ENCODE data around the gene ITGA11.

Gene ITGA11, protein sequence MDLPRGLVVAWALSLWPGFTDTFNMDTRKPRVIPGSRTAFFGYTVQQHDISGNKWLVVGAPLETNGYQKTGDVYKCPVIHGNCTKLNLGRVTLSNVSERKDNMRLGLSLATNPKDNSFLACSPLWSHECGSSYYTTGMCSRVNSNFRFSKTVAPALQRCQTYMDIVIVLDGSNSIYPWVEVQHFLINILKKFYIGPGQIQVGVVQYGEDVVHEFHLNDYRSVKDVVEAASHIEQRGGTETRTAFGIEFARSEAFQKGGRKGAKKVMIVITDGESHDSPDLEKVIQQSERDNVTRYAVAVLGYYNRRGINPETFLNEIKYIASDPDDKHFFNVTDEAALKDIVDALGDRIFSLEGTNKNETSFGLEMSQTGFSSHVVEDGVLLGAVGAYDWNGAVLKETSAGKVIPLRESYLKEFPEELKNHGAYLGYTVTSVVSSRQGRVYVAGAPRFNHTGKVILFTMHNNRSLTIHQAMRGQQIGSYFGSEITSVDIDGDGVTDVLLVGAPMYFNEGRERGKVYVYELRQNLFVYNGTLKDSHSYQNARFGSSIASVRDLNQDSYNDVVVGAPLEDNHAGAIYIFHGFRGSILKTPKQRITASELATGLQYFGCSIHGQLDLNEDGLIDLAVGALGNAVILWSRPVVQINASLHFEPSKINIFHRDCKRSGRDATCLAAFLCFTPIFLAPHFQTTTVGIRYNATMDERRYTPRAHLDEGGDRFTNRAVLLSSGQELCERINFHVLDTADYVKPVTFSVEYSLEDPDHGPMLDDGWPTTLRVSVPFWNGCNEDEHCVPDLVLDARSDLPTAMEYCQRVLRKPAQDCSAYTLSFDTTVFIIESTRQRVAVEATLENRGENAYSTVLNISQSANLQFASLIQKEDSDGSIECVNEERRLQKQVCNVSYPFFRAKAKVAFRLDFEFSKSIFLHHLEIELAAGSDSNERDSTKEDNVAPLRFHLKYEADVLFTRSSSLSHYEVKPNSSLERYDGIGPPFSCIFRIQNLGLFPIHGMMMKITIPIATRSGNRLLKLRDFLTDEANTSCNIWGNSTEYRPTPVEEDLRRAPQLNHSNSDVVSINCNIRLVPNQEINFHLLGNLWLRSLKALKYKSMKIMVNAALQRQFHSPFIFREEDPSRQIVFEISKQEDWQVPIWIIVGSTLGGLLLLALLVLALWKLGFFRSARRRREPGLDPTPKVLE

DNA sequence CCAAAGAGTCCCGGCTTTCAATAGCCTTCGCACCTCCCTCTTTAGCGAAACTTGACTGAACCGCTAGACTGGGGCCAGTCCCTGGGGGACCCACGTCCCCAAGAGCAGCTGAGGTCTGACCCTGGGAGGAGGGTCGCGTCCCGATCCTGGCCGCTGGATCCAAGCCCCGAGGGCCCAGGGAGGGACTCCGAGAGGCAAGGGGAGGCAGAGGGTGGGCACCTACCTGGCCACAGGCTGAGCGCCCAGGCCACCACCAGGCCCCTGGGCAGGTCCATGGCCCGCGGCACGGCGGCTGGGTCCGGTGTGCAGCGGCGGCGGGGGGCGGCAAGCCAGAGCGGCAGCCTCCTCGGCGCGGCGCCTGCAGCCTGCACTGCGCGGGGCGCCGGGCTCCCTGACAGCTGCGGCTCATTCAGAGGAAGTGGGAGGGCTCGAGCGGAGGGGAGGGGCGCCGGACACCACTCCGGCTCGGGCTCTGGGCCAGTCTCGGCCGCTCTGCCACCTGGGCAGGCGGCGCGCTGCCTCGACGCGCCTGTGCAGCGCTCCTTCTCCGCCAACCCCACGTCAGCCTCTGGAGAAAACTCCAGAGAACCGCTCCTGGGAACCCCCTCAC is at the start of gene ITGA11:
Gene ITGA11 (minus strand): TSS at position 372 of the 610 bp plus-strand sequence. CDS start 97 bp downstream, at position 275.
- DNase-seq (ENCODE audit: low read depth), result no peak
- TF ChIP-seq, protein P1, sequence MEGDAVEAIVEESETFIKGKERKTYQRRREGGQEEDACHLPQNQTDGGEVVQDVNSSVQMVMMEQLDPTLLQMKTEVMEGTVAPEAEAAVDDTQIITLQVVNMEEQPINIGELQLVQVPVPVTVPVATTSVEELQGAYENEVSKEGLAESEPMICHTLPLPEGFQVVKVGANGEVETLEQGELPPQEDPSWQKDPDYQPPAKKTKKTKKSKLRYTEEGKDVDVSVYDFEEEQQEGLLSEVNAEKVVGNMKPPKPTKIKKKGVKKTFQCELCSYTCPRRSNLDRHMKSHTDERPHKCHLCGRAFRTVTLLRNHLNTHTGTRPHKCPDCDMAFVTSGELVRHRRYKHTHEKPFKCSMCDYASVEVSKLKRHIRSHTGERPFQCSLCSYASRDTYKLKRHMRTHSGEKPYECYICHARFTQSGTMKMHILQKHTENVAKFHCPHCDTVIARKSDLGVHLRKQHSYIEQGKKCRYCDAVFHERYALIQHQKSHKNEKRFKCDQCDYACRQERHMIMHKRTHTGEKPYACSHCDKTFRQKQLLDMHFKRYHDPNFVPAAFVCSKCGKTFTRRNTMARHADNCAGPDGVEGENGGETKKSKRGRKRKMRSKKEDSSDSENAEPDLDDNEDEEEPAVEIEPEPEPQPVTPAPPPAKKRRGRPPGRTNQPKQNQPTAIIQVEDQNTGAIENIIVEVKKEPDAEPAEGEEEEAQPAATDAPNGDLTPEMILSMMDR (IDR thresholded peaks at IDR 0.05; ENCODE audit: low read depth, low read length, missing control alignments), result no peak
- no peak within 1 kb of the TSS for H3K4me3 ChIP-seq (ENCODE audit: low read depth, low read length)

DNA sequence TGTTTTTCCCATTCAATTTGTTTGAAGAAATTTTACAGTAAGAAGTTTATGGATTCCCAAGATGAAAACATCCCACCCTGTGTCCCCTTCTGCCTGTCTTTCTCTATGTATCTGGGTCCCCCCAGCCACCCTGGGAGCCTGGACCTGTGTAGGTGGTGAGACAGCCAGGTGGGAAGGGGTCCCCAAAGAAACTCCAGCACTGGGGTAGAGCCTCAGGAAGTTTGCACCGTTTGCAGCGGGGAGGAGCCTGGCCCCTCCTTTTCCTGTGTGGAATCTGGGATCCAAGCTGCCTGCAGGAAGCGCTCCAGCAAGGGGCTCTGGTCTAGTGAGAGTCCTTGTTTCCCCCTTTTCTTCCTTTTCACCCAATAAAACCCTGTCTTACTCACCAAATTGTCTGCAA is 49.4 kb upstream of the ITGA11 start:
- no peak overlapping the region for H3K4me3 ChIP-seq (ENCODE audit: low read depth, low read length)
- DNase-seq (ENCODE audit: low read depth), result no peak
- TF ChIP-seq, protein P1 (IDR thresholded peaks at IDR 0.05; ENCODE audit: low read depth, low read length, missing control alignments), result no peak

DNA sequence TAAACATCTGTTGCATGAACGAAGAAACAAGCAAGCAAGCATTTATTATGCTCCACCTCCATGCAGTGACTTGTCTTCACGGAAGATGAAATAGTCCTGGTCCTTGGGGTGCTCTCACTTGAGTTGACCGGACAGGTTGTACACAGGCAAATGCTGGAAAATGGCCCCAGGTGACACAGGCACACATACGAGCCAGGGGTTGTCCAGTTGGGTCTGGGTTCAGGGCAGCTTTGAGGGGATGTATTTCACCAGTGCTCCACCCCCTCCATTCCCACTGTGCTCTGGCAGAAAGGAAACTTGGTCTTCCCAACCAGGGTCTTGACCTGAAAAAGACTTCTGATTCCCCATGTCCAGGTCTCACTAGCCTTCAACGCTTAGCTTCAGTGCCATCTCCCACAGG is 48.3 kb upstream of the ITGA11 start:
- TF ChIP-seq, protein P1 (IDR thresholded peaks at IDR 0.05; ENCODE audit: low read depth, low read length, missing control alignments), result no peak
- no peak for DNase-seq (ENCODE audit: low read depth)
- no peak overlapping the region for H3K4me3 ChIP-seq (ENCODE audit: low read depth, low read length)

DNA sequence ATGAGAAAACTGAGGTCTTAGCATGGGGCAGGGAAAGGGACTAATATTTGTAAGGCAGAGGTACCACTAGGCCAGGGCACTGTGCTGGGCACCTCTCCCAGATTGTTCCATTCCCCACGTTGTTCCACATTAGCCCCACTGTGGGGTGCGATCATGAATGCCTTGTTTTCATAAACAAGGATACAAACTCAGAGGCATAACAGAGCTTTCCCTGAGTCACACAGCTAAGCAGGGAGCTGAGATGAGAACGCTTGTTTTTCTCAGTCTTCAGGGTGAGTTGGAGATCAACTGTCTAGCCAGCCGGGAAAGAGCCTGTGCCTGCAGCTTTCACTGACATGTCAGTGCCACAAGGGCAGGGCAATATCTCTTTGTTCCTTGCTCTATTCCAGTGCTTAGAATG is 47.9 kb upstream of the ITGA11 start:
- H3K4me3 ChIP-seq (ENCODE audit: low read depth, low read length), result no peak overlapping the region
- TF ChIP-seq, protein P1 (IDR thresholded peaks at IDR 0.05; ENCODE audit: low read depth, low read length, missing control alignments), result no peak
- no peak for DNase-seq (ENCODE audit: low read depth)

DNA sequence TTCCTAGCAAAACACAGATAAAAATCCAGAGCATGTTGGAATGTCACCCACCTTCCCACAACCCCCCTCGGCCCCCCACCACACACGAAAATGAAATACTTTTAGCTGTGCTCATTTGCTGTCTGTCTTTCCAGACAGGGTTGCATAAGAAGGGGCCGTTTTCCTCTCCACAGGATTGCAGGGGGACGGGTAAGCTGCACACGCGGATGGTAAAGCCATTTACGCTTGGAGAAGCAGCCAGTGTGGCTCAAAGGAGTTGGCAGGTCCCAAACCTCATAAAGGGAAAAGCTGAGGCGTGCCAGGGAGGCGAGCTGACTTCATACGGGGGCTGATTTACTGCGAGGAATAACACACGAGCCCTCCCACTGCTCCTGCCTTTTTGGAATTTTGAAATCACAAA is 47.4 kb upstream of the ITGA11 start:
- DNase-seq (ENCODE audit: low read depth), result no peak
- H3K4me3 ChIP-seq (ENCODE audit: low read depth, low read length), result no peak overlapping the region
- TF ChIP-seq, protein P1 (IDR thresholded peaks at IDR 0.05; ENCODE audit: low read depth, low read length, missing control alignments), result no peak

DNA sequence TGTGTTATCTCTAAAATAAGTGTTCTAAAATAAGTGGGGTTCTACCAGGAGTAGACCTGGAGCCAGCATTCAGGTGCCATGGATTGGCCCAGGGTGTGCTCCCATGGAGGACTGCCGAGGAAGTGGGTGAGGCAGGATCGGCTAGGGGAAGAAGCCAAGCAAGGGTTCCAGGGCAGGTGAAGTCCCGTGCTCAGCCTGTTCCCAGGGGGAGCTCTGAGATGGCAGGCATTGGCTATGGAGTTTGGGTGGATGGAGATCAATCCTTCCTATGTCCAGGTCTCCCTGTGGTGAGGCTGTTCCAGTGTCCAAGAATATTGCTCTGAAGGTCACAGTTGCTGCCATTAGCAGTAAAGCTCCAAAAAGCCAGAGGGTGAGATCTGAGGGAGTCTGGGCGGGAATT is 46.9 kb upstream of the ITGA11 start:
- TF ChIP-seq, protein P1 (IDR thresholded peaks at IDR 0.05; ENCODE audit: low read depth, low read length, missing control alignments), result no peak
- DNase-seq (ENCODE audit: low read depth), result no peak
- no peak overlapping the region for H3K4me3 ChIP-seq (ENCODE audit: low read depth, low read length)

Data from GM12864 (cell line).